Liver (tissue), 9 donors: ENCODE results near the gene ASB5. TPM values are rescaled to one million over a fixed set of nuclear protein-coding genes. Genes with fewer than 3 reads are reported as not detected.

Experiments
- DNase-seq: peaks from one replicate; pipeline ENCODE4 v3.0.0-alpha.2; 2017; ENCODE audit warnings: low spot score
- H3K27ac ChIP-seq, 2 donors: one replicate each; pipeline ENCODE4 v1.7.0; 2013; ENCODE audit warnings: inconsistent platforms in 2 of 2, low read length in 2 of 2, control low read depth in 1 of 2, low read depth in 1 of 2, mild to moderate bottlenecking in 1 of 2
- H3K27me3 ChIP-seq, 4 donors: one replicate each; pipeline versions ENCODE4 v1.6.1 to v1.7.0; 2013; ENCODE audit warnings: low read length in 3 of 4, inconsistent platforms in 1 of 4, mild to moderate bottlenecking in 1 of 4, moderate library complexity in 1 of 4; ENCODE audit not compliant: control insufficient read depth in 4 of 4, insufficient read depth in 4 of 4
- H3K36me3 ChIP-seq, 4 donors: one replicate each; pipeline versions ENCODE4 v1.6.1 to v1.7.0; 2013; ENCODE audit warnings: low read length in 3 of 4, mild to moderate bottlenecking in 3 of 4, low read depth in 1 of 4, moderate library complexity in 1 of 4; ENCODE audit not compliant: control insufficient read depth in 4 of 4, insufficient read depth in 3 of 4
- H3K4me1 ChIP-seq, 4 donors: one replicate each; pipeline versions ENCODE4 v1.6.1 to v1.7.0; 2013; ENCODE audit warnings: low read length in 3 of 4, mild to moderate bottlenecking in 3 of 4, moderate library complexity in 1 of 4; ENCODE audit not compliant: control insufficient read depth in 4 of 4, insufficient read depth in 4 of 4
- H3K4me3 ChIP-seq, 3 donors: one replicate each; pipeline versions ENCODE4 v1.6.1 to v1.7.0; 2013; ENCODE audit warnings: low read length in 3 of 3, control low read depth in 1 of 3, low read depth in 1 of 3, mild to moderate bottlenecking in 1 of 3
- H3K9ac ChIP-seq, 2 donors: one replicate each; pipeline ENCODE4 v1.7.0; 2013; ENCODE audit warnings: low read length in 2 of 2, mild to moderate bottlenecking in 2 of 2, moderate library complexity in 2 of 2, control low read depth in 1 of 2, low read depth in 1 of 2
- H3K9me3 ChIP-seq, 4 donors: one replicate each; pipeline versions ENCODE4 v1.6.1 to v1.7.0; 2013; ENCODE audit warnings: low read length in 3 of 4; ENCODE audit not compliant: control insufficient read depth in 4 of 4
- ATF3 ChIP-seq: IDR thresholded peaks from 2 replicates; pipeline ENCODE4 v1.6.1; 2016; ENCODE audit warnings: antibody characterized with exemption
- CTCF ChIP-seq: fragments of 150-350 bp; IDR thresholded peaks from 2 replicates; pipeline ENCODE4 v1.5.1; 2017; ENCODE audit warnings: improper control_type of control experiment, low read depth, low read length; ENCODE audit not compliant: missing input control
- EGR1 ChIP-seq, 2 donors: IDR thresholded peaks; 2 replicates each; pipeline ENCODE4 v1.6.1; 2016 to 2018; ENCODE audit warnings: antibody characterized with exemption in 2 of 2, low read depth in 2 of 2
- FOXA1 ChIP-seq: IDR thresholded peaks from 2 replicates; pipeline ENCODE4 v1.6.1; 2016; ENCODE audit warnings: antibody characterized with exemption
- FOXA2 ChIP-seq: IDR thresholded peaks from 2 replicates; pipeline ENCODE4 v1.6.1; 2016; ENCODE audit warnings: antibody characterized with exemption
- GABPA ChIP-seq, 2 donors: IDR thresholded peaks in 1 of 2; conservative IDR thresholded peaks in 1 of 2; 2 replicates each; pipeline ENCODE4 v1.6.1; 2016; ENCODE audit warnings: antibody characterized with exemption in 2 of 2, mild to moderate bottlenecking in 1 of 2, moderate library complexity in 1 of 2
- HNF4A ChIP-seq, 2 donors: conservative IDR thresholded peaks; 2 replicates each; pipeline ENCODE4 v1.6.1; 2016; ENCODE audit warnings: antibody characterized with exemption in 2 of 2, mild to moderate bottlenecking in 2 of 2
- HNF4G ChIP-seq: IDR thresholded peaks from 2 replicates; pipeline ENCODE4 v1.6.1; 2016; ENCODE audit warnings: antibody characterized with exemption
- JUND ChIP-seq, 2 donors: IDR thresholded peaks; 2 replicates each; pipeline ENCODE4 v1.6.1; 2016; ENCODE audit warnings: antibody characterized with exemption in 2 of 2
- MAX ChIP-seq: IDR thresholded peaks from 2 replicates; pipeline ENCODE4 v1.6.1; 2016; ENCODE audit warnings: antibody characterized with exemption
- NR2F2 ChIP-seq: IDR thresholded peaks from 2 replicates; pipeline ENCODE4 v1.6.1; 2016; ENCODE audit warnings: antibody characterized with exemption
- RAD21 ChIP-seq, 2 donors: IDR thresholded peaks; 2 replicates each; pipeline ENCODE4 v1.6.1; 2016; ENCODE audit warnings: antibody characterized with exemption in 2 of 2, mild to moderate bottlenecking in 2 of 2
- RXRA ChIP-seq, 2 donors: IDR thresholded peaks; 2 replicates each; pipeline ENCODE4 v1.6.1; 2017 to 2018; ENCODE audit warnings: antibody characterized with exemption in 2 of 2, mild to moderate bottlenecking in 1 of 2
- SP1 ChIP-seq: IDR thresholded peaks from 2 replicates; pipeline ENCODE4 v1.6.1; 2018; ENCODE audit warnings: antibody characterized with exemption, mild to moderate bottlenecking
- TAF1 ChIP-seq: conservative IDR thresholded peaks from 2 replicates; pipeline ENCODE4 v1.6.1; 2016; ENCODE audit warnings: antibody characterized with exemption, mild to moderate bottlenecking
- YY1 ChIP-seq: IDR thresholded peaks from 2 replicates; pipeline ENCODE4 v1.6.1; 2016; ENCODE audit warnings: antibody characterized with exemption, mild to moderate bottlenecking
- ZBTB33 ChIP-seq: IDR thresholded peaks from 2 replicates; pipeline ENCODE4 v1.6.1; 2016; ENCODE audit warnings: antibody characterized with exemption
- WGBS: extraction: QIAGEN DNeasy Blood & Tissue Kit; methylation state at CpG from one replicate; pipeline ENCODE4 v1.1.7; 2013; 5-methylcytosine and 5-hydroxymethylcytosine counted together
- polyA plus RNA-seq, 2 donors: library from polyadenylated mRNA; stranded (reverse) in 1 of 2; unstranded in 1 of 2; fragments of 200-250 nt in 1 of 2; fragments of >200 nt in 1 of 2; fragmentation: Nextera tagmentation in 1 of 2; extraction: Ambion mirVana in 1 of 2; gene quantifications; one replicate each; pipeline versions ENCODE4 v1.2.1 to v1.2.3, GENCODE V29; 2013 to 2015
- total RNA-seq, 2 donors: library from RNA; depleted of rRNA; stranded (reverse); fragments of >200 nt; gene quantifications; one replicate each; pipeline ENCODE4 v1.2.3, GENCODE V29; 2014
- donor health status: healthy.
- donor health status: healthy.
- donor health status: healthy.
- donor health status: healthy.
- donor health status: healthy.

ASB5 gene
- total and polyA plus RNA-seq, 4 donors: 0.05 TPM; not detected in 3

- TF ChIP-seq EGR1 (IDR thresholded peaks at IDR 0.05; ENCODE audit: low read depth in 2 of 2) (no peak), CTCF (no peak), FOXA2 (no peak), FOXA1 (no peak), HNF4A (conservative IDR thresholded peaks at IDR 0.05) (no peak), MAX (no peak), ATF3 (no peak)
Measured at GRCh38 chr4:176272799-176273198, 3.8 kb upstream of the ASB5 start (continued).

- WGBS: 83% methylated on average over 3 of the region's 3 CpGs
- H3K4me1 ChIP-seq: no peaks in the 10 kb centered on the region
- peaks cover 0 to 7% (median 0%) of the 10 kb centered on the region in 4 donors for H3K27me3 ChIP-seq
- H3K27ac ChIP-seq: no peak overlapping the region
- no peaks in the 10 kb centered on the region for H3K9me3 ChIP-seq
- no peak overlapping the region for H3K9ac ChIP-seq
- no peak for TF ChIP-seq JUND (IDR thresholded peaks at IDR 0.05)
- no peak for TF ChIP-seq CTCF
- no peak for TF ChIP-seq TAF1
- no peak for TF ChIP-seq NR2F2
- TF ChIP-seq SP1: no peak
- TF ChIP-seq HNF4A (conservative IDR thresholded peaks at IDR 0.05): no peak
- no peak for TF ChIP-seq RAD21 (IDR thresholded peaks at IDR 0.05)
- H3K4me3 ChIP-seq: no peak overlapping the region
- DNase-seq: no peak
- no peaks in the 10 kb centered on the region for H3K36me3 ChIP-seq
Measured at GRCh38 chr4:176271749-176272148, 2.7 kb upstream of the ASB5 start.

- no peak for DNase-seq
- Histone ChIP-seq H3K36me3 (no peaks in the 10 kb centered on the region), H3K4me3 (no peak overlapping the region), H3K9ac (no peak overlapping the region), H3K4me1 (no peaks in the 10 kb centered on the region), H3K27ac (no peak overlapping the region), H3K27me3 (peaks cover 0 to 7% (median 0%) of the 10 kb centered on the region in 4 donors), H3K9me3 (no peaks in the 10 kb centered on the region)
- TF ChIP-seq FOXA2 (no peak), HNF4A (conservative IDR thresholded peaks at IDR 0.05) (no peak), RXRA (IDR thresholded peaks at IDR 0.05) (no peak)
- WGBS: 78% methylated on average over 5 of the region's 5 CpGs
Measured at GRCh38 chr4:176270669-176271068, 1.6 kb upstream of the ASB5 start.

- H3K4me1 ChIP-seq: no peaks in the 10 kb centered on the region
- no peaks in the 10 kb centered on the region for H3K9me3 ChIP-seq
- no peaks in the 10 kb centered on the region for H3K36me3 ChIP-seq
- WGBS: 96% methylated on average over 2 of the region's 2 CpGs
- H3K27ac ChIP-seq: no peak overlapping the region
- no peak overlapping the region for H3K9ac ChIP-seq
- no peak for DNase-seq
- H3K27me3 ChIP-seq: no peaks in the 10 kb centered on the region
- H3K4me3 ChIP-seq: no peak overlapping the region
- TF ChIP-seq HNF4A (conservative IDR thresholded peaks at IDR 0.05) (no peak), ZBTB33 (no peak), JUND (IDR thresholded peaks at IDR 0.05) (no peak), RAD21 (IDR thresholded peaks at IDR 0.05) (no peak), RXRA (IDR thresholded peaks at IDR 0.05) (no peak), YY1 (no peak), HNF4G (no peak), NR2F2 (no peak), CTCF (no peak), EGR1 (IDR thresholded peaks at IDR 0.05; ENCODE audit: low read depth in 2 of 2) (no peak), GABPA (IDR thresholded peaks at IDR 0.05 in 1 of 2, conservative IDR thresholded peaks at IDR 0.05 in 1 of 2) (no peak), TAF1 (no peak), FOXA2 (no peak)
Measured at GRCh38 chr4:176266026-176266425, 3.0 kb downstream of the ASB5 start.
